HG03575 (cell line): ENCODE measurements around the gene RASSF10.

Experiments used
- ATAC-seq: cut with Tn5 transposase; IDR thresholded peaks from one replicate; pipeline ENCODE4 v1.9.1; 2021; ENCODE audit not compliant: unreplicated experiment, insufficient number of reproducible peaks, low FRiP score; ENCODE audit errors: extremely low read depth

RASSF10 gene

GRCh38 chr11:13012056-13012661 is 3.0 kb downstream of the RASSF10 start:
- no peak for ATAC-seq

- ATAC-seq, result no peak
Observed at GRCh38 chr11:13013054-13013488, 4.0 kb downstream of the RASSF10 start.

- no peak for ATAC-seq
Observed at GRCh38 chr11:13015753-13016152, 6.6 kb downstream of the RASSF10 start.

- ATAC-seq, result no peak
Observed at GRCh38 chr11:13016415-13016814, 7.3 kb downstream of the RASSF10 start.

- no peak for ATAC-seq
Observed at GRCh38 chr11:13019313-13019712, 10.2 kb downstream of the RASSF10 start.

GRCh38 chr11:13023423-13023822 is 14.3 kb downstream of the RASSF10 start:
- no peak for ATAC-seq

- ATAC-seq, result no peak
Observed at GRCh38 chr11:13026722-13027121, 17.6 kb downstream of the RASSF10 start.

- ATAC-seq, result no peak
Observed at GRCh38 chr11:13028322-13028721, 19.2 kb downstream of the RASSF10 start.

GRCh38 chr11:13029872-13030271 is 20.8 kb downstream of the RASSF10 start:
- no peak for ATAC-seq

- ATAC-seq, result no peak
Observed at GRCh38 chr11:13030857-13031256, 21.7 kb downstream of the RASSF10 start.

- no peak for ATAC-seq
Observed at GRCh38 chr11:13031349-13031748, 22.2 kb downstream of the RASSF10 start.

GRCh38 chr11:13033760-13034533 is 24.8 kb downstream of the RASSF10 start:
- ATAC-seq, result no peak

GRCh38 chr11:13035711-13036110 is 26.6 kb downstream of the RASSF10 start:
- ATAC-seq, result no peak

GRCh38 chr11:13036235-13036634 is 27.1 kb downstream of the RASSF10 start:
- ATAC-seq, result no peak

- ATAC-seq, result no peak
Observed at GRCh38 chr11:13038366-13038765, 29.2 kb downstream of the RASSF10 start.

- no peak for ATAC-seq
Observed at GRCh38 chr11:13039126-13039525, 30.0 kb downstream of the RASSF10 start.

- no peak for ATAC-seq
Observed at GRCh38 chr11:13040969-13041561, 31.9 kb downstream of the RASSF10 start.

GRCh38 chr11:13042873-13043342 is 33.8 kb downstream of the RASSF10 start:
- ATAC-seq, result no peak

GRCh38 chr11:13043912-13044628 is 35.0 kb downstream of the RASSF10 start:
- no peak for ATAC-seq
